Osteocyte (in vitro differentiated cells): Measurements from ENCODE around the gene SGCD. TPM values are rescaled to one million over a fixed set of nuclear protein-coding genes. Genes with fewer than 3 reads are reported as not detected.

Source experiments
- DNase-seq: peaks from one replicate; pipeline ENCODE4 v3.0.0; 2021; ENCODE audit warnings: mixed read lengths; ENCODE audit not compliant: unreplicated experiment; ENCODE audit errors: extremely low spot score
- H3K27ac Mint-ChIP-seq: one replicate; pipeline ENCODE4 v1.8.0; 2021; ENCODE audit warnings: mild to moderate bottlenecking, mixed read lengths; ENCODE audit not compliant: unreplicated experiment
- H3K27me3 Mint-ChIP-seq: one replicate; pipeline ENCODE4 v1.8.0; 2021; ENCODE audit warnings: mixed read lengths; ENCODE audit not compliant: unreplicated experiment
- H3K36me3 Mint-ChIP-seq: one replicate; pipeline ENCODE4 v1.8.0; 2021; ENCODE audit warnings: mixed read lengths; ENCODE audit not compliant: unreplicated experiment
- H3K4me1 Mint-ChIP-seq: one replicate; pipeline ENCODE4 v1.8.0; 2021; ENCODE audit warnings: mixed read lengths; ENCODE audit not compliant: unreplicated experiment
- H3K4me3 Mint-ChIP-seq: one replicate; pipeline ENCODE4 v1.8.0; 2021; ENCODE audit warnings: mild to moderate bottlenecking, moderate library complexity, mixed read lengths; ENCODE audit not compliant: unreplicated experiment
- H3K9me3 Mint-ChIP-seq: one replicate; pipeline ENCODE4 v1.8.0; 2021; ENCODE audit warnings: mixed read lengths; ENCODE audit not compliant: unreplicated experiment
- CTCF ChIP-seq: fragments of 200-600 bp; sonication (generic); IDR thresholded peaks from 2 replicates; pipeline ENCODE4 v1.5.0; 2021; ENCODE audit warnings: antibody characterized with exemption, mild to moderate bottlenecking, moderate library complexity
- total RNA-seq: library from RNA; stranded (reverse); gene quantifications from 2 replicates; pipeline ENCODE4 v1.2.1, GENCODE V29; 2021

SGCD gene
- total RNA-seq, 1 donor from 2014 or later, result 13.1 TPM

GRCh38 chr5:156515121-156515520, 188.2 kb downstream of the SGCD start:
- Mint-ChIP-seq H3K36me3 (peaks cover 10% of the 10 kb centered on the region), H3K27me3 (no peaks in the 10 kb centered on the region), H3K4me3 (no peak overlapping the region), H3K4me1 (peaks cover 14% of the 10 kb centered on the region), H3K27ac (peak overlapping the region; percentile 60), H3K9me3 (peaks cover 28% of the 10 kb centered on the region)
- no peak for DNase-seq
- TF ChIP-seq CTCF, result no peak

- H3K4me3 Mint-ChIP-seq, result no peak overlapping the region
- no peaks in the 10 kb centered on the region for H3K27me3 Mint-ChIP-seq
- H3K36me3 Mint-ChIP-seq, result peaks cover 10% of the 10 kb centered on the region
- peaks cover 14% of the 10 kb centered on the region for H3K4me1 Mint-ChIP-seq
- H3K9me3 Mint-ChIP-seq, result peaks cover 32% of the 10 kb centered on the region
- H3K27ac Mint-ChIP-seq, result no peak overlapping the region
- no peak for TF ChIP-seq CTCF
- DNase-seq, result no peak
These were observed 188.9 kb downstream of the SGCD start for GRCh38 chr5:156515803-156516360.

DNA sequence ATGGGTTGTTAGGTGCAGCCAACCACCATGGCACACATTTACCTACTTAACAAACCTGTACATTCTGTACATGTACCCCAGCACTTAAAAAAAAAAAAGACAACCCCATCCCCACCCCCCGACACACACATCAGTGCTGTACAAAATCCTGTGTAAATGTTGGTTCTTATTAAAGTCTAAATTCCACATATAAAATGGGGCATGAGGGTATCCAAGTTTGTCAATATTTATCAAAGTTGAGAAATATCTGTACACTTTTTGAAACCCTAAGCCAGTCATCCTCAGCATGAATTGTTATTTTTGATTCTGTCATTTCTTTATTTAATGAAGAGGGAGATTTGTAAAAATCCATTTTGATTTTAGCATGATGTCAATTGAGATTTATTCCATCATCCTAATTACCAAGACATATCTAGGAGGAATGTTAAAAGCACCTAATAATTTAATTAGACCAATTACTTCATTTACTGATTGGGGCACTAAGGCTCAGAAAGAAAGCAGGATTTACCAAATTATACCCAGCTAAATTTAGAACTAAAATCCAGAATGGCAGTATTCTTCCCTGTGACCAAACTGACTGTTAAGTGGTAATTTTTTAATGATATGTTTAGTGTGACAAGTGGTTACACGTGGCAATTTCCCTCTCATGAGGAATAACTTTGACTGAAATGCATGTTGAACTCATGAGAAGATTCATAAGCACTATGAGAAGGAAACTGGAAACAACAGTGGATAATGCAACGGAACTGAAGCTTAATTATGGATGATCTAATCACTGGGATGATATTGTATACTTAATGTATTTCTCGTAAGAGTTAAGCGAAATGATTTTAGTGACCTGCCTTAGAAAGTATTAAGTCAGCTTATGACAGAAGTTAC, 195.9 kb downstream of the SGCD start:
- no peak for DNase-seq
- H3K36me3 Mint-ChIP-seq, result peaks cover 6% of the 10 kb centered on the region
- no peaks in the 10 kb centered on the region for H3K4me1 Mint-ChIP-seq
- no peak for TF ChIP-seq CTCF
- no peak overlapping the region for H3K4me3 Mint-ChIP-seq
- no peaks in the 10 kb centered on the region for H3K27me3 Mint-ChIP-seq
- H3K9me3 Mint-ChIP-seq, result peaks cover 42% of the 10 kb centered on the region
- no peak overlapping the region for H3K27ac Mint-ChIP-seq

DNA sequence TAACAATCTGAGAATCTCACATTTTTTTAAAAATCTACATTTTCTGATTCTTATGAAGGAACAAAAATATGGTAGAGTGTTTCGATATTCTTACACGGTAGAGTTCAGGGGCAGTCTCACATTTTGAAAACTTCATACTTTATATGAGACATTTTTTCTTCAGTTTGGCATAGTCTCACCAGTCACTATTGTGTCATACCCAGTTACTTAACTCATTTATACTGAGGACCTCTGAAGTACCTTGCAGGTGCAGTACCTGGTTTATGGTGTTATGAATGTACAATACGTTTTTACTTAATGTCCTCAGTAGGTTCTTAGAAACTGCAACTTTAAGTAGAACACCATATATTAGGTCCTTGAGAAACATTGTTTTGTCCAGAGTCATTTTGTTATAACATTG, 196.6 kb downstream of the SGCD start:
- Mint-ChIP-seq H3K4me3 (no peak overlapping the region), H3K27me3 (no peaks in the 10 kb centered on the region), H3K4me1 (no peaks in the 10 kb centered on the region), H3K36me3 (peaks cover 2% of the 10 kb centered on the region), H3K27ac (no peak overlapping the region), H3K9me3 (peaks cover 35% of the 10 kb centered on the region)
- DNase-seq, result no peak
- TF ChIP-seq CTCF, result no peak

DNA sequence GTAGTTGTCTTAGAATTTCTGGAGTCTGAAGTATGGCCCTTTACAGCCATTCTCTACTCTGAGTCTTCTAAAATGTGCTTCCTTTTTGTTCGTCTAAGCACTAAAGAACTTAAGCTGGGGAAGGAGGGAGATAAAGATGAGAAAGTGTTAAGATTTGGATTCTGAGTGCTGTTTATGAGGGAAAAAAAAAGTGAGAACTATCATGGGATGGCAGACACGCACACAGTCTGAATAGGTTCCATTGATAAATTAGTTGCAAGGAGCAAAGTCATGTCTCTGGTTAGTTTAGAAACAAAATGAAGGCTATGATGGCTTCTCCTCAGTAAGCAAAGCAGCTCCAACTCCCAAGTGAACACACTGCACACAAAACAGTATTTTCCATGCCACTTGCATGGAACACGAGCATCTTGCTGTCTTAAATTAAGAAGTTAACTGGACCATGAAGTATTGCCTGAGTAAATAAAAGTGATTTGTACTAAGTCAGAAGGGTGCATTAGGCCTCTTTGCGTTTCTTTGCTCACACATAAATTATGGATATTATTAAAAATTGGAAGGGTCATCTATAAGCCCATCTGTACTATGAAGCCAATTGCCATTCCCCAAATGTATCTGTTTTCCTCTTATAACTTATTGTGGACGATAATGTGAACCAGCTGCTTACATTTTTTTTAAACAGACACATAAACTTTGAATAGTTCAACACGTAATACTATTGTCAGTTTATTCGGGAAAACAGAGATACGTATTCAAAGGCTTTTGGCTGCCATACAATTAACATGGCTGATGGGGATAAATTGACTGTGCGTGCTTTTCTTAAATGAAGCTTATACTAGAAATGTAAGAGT, 199.3 kb downstream of the SGCD start:
- peaks cover 19% of the 10 kb centered on the region for H3K9me3 Mint-ChIP-seq
- no peak for DNase-seq
- TF ChIP-seq CTCF, result no peak
- H3K4me1 Mint-ChIP-seq, result peaks cover 15% of the 10 kb centered on the region
- H3K36me3 Mint-ChIP-seq, result no peaks in the 10 kb centered on the region
- H3K27me3 Mint-ChIP-seq, result no peaks in the 10 kb centered on the region
- no peak overlapping the region for H3K4me3 Mint-ChIP-seq
- no peak overlapping the region for H3K27ac Mint-ChIP-seq
